OCI-LY7 (cell line): Measurements from ENCODE around the gene SAP130. TPM values are rescaled to one million over a fixed set of nuclear protein-coding genes. Genes with fewer than 3 reads are reported as not detected.

Source experiments
- BruUV-seq: library from RNA; stranded (reverse); fragments of 400-500 nt; replicated peaks from 2 replicates; lab custom pipeline; 2021; lab: Mats Ljungman, UMichigan
- CTCF ChIA-PET: fragments of 300-600 bp; sonication (Branson Sonifier 250); formaldehyde crosslinking; loops from one replicate; lab custom pipeline; 2022; ENCODE audit warnings: antibody characterized with exemption; ENCODE audit not compliant: unreplicated experiment; lab: Charles Lee
- POLR2A ChIA-PET: fragments of 300-600 bp; sonication (Branson Sonifier 250); formaldehyde crosslinking; loops from one replicate; lab custom pipeline; 2022; ENCODE audit warnings: antibody characterized with exemption; lab: Charles Lee
- DNase-seq: peaks from one replicate; pipeline ENCODE4 v3.0.0-alpha.2; 2015; ENCODE audit warnings: low spot score
- H2AFZ ChIP-seq: fragments of 200-600 bp; sonication (generic), shearing (Covaris generic); 2 replicates; pipeline ENCODE4 v1.6.1; 2014; ENCODE audit warnings: mild to moderate bottlenecking, antibody characterized with exemption, low read length, moderate library complexity
- H3K27ac ChIP-seq: fragments of 200-600 bp; sonication (generic); 2 replicates; pipeline ENCODE4 v1.5.1; 2014; ENCODE audit warnings: mixed run types, low read depth, mild to moderate bottlenecking, moderate library complexity, low read length, inconsistent platforms; ENCODE audit not compliant: poor library complexity, severe bottlenecking
- H3K36me3 ChIP-seq: fragments of 200-600 bp; sonication (generic); 2 replicates; pipeline ENCODE4 v1.6.1; 2014; ENCODE audit warnings: mild to moderate bottlenecking, antibody characterized with exemption, low read length, moderate library complexity, mixed read lengths; ENCODE audit not compliant: insufficient read depth
- H3K4me1 ChIP-seq: fragments of 200-600 bp; sonication (generic); 2 replicates; pipeline ENCODE4 v1.5.1; 2014; ENCODE audit warnings: mild to moderate bottlenecking, low read length; ENCODE audit not compliant: insufficient read depth, poor library complexity, severe bottlenecking
- H3K4me2 ChIP-seq: fragments of 200-600 bp; sonication (generic); 2 replicates; pipeline ENCODE4 v1.6.1; 2014; ENCODE audit warnings: mild to moderate bottlenecking, low read length
- H3K4me3 ChIP-seq: fragments of 200-600 bp; sonication (generic); 2 replicates; pipeline ENCODE4 v1.5.1; 2014; ENCODE audit warnings: mild to moderate bottlenecking, low read depth, low read length; ENCODE audit not compliant: poor library complexity, severe bottlenecking
- H3K79me2 ChIP-seq: fragments of 200-600 bp; sonication (generic); 2 replicates; pipeline ENCODE4 v1.6.1; 2016; ENCODE audit warnings: low read depth, mild to moderate bottlenecking, low read length, moderate library complexity, mixed read lengths; ENCODE audit not compliant: insufficient read depth
- H3K9me2 ChIP-seq: fragments of 200-600 bp; sonication (generic); 2 replicates; pipeline ENCODE4 v1.6.1; 2016; ENCODE audit warnings: mild to moderate bottlenecking, low read length, mixed read lengths; ENCODE audit not compliant: insufficient read depth
- H3K9me3 ChIP-seq: fragments of 200-600 bp; sonication (generic); 2 replicates; pipeline ENCODE4 v1.6.1; 2014; ENCODE audit warnings: mild to moderate bottlenecking, mixed run types, low read length, mixed read lengths
- H4K20me1 ChIP-seq: fragments of 200-600 bp; sonication (generic); 2 replicates; pipeline ENCODE4 v1.6.1; 2014; ENCODE audit warnings: mild to moderate bottlenecking, antibody characterized with exemption, low read length, moderate library complexity, mixed read lengths; ENCODE audit not compliant: insufficient read depth
- EZH2phosphoT487 ChIP-seq: fragments of 200-600 bp; sonication (generic); IDR thresholded peaks from 2 replicates; pipeline ENCODE4 v1.6.1; 2018; ENCODE audit warnings: low read depth, borderline replicate concordance, mild to moderate bottlenecking, mixed run types, antibody characterized with exemption, low read length, moderate library complexity, mixed read lengths
- intact Hi-C: fragments of 100-400 bp; cut with micrococcal nuclease; formaldehyde crosslinking; loops from one replicate; pipeline ENCODE4 v1.10.0; 2022; ENCODE audit not compliant: unreplicated experiment
- total RNA-seq, 2 experiments: library from RNA; depleted of rRNA in 1 of 2; stranded (reverse); fragments of >200 nt in 1 of 2; shearing (Covaris generic) in 1 of 2; gene quantifications; 2 replicates each; pipeline ENCODE4 v1.2.3, GENCODE V29; 2014 to 2022
- TF ChIP-seq, protein P1 (sequence below): fragments of 200-600 bp; sonication (generic); conservative IDR thresholded peaks from 2 replicates; pipeline ENCODE4 v1.5.1; 2014; ENCODE audit warnings: mild to moderate bottlenecking, antibody characterized with exemption, low read length, moderate library complexity, mixed read lengths

SAP130 gene
- total RNA-seq, 2 experiments from 2014 or later, result 9.6 to 31.8 TPM

DNA sequence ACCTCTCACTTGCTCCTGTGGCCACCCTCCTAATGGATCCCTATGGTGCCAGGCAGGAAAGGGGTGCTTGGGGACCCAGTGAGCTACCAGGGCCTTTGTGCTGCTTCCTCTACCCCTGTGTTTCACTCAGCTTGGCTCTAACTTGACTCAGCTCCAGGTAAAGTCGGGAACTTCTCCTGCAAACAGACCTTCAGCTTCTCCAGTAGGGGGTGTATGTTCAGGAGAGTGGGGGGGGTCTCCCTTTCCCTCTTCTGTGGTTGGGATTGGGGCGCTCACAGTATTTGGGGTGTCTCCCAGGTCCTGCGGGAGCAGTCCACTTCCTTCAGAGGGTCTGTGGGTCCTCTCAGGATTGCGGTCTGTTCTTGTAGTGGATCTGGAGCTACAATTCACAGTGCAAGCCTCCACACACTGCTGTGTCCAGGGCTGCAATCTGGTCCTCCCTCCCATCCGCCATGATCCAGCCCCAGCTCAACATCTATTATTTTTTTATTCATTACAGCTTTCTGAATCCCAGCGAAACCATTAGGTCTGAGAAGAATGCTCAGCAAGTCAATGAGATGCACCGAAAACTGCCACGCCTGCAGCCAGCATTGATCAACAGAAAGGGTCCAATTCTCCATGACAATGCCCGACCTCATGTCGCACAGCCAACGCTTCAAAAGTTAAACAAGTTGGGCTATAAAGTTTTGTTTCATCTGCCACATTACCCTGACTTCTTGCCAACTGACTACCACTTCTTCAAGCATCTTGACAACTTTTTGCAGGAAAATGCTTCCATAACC, 26.4 kb upstream of the SAP130 start:
- H3K9me2 ChIP-seq, result no peaks in the 10 kb centered on the region
- no peaks in the 10 kb centered on the region for H3K36me3 ChIP-seq
- H3K27ac ChIP-seq, result no peak overlapping the region
- H2AFZ ChIP-seq, result no peak overlapping the region
- no peaks in the 10 kb centered on the region for H3K4me1 ChIP-seq
- H3K4me3 ChIP-seq, result no peak overlapping the region
- no peak for DNase-seq
- POLR2A ChIA-PET, result interaction anchor here (0.7 kb wide), 1 partner anchor 33 kb away, joined by 3 read pairs; no protein-coding TSS in a partner anchor
- no peaks in the 10 kb centered on the region for H4K20me1 ChIP-seq
- no peak overlapping the region for H3K4me2 ChIP-seq
- intact Hi-C loops, result no loop called here
- no peaks in the 10 kb centered on the region for H3K79me2 ChIP-seq
- CTCF ChIA-PET, result no interaction called here
- BruUV-seq, result no TSS peak
- H3K9me3 ChIP-seq, result peaks cover 7% of the 10 kb centered on the region; the same call in 1 of the 2 replicates
- TF ChIP-seq, protein P1, sequence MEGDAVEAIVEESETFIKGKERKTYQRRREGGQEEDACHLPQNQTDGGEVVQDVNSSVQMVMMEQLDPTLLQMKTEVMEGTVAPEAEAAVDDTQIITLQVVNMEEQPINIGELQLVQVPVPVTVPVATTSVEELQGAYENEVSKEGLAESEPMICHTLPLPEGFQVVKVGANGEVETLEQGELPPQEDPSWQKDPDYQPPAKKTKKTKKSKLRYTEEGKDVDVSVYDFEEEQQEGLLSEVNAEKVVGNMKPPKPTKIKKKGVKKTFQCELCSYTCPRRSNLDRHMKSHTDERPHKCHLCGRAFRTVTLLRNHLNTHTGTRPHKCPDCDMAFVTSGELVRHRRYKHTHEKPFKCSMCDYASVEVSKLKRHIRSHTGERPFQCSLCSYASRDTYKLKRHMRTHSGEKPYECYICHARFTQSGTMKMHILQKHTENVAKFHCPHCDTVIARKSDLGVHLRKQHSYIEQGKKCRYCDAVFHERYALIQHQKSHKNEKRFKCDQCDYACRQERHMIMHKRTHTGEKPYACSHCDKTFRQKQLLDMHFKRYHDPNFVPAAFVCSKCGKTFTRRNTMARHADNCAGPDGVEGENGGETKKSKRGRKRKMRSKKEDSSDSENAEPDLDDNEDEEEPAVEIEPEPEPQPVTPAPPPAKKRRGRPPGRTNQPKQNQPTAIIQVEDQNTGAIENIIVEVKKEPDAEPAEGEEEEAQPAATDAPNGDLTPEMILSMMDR, result no peak
- no peak for TF ChIP-seq EZH2phosphoT487

DNA sequence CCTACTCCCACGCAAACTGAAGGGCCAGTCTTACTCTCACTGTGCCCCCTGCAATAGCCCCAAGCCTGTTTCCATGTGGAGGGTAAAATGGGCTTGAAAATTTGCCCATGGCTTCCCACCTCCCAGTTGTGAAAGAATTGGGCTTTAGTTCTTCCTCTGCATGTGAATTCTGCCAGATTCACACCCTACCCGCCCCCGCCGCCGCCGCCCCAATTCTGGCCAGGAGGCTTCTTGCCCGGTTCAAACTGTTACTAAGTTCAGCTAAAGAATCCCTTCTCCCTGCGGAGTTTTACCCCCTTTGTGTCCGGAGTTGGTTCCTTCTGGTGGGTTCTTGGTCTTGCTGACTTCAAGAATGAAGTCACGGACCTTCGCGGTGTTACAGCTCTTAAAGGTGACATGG, 25.5 kb upstream of the SAP130 start:
- H2AFZ ChIP-seq, result no peak overlapping the region
- H3K4me2 ChIP-seq, result no peak overlapping the region
- no peak overlapping the region for H3K4me3 ChIP-seq
- POLR2A ChIA-PET, result no interaction called here
- no peak for DNase-seq
- H3K79me2 ChIP-seq, result no peaks in the 10 kb centered on the region
- no peaks in the 10 kb centered on the region for H4K20me1 ChIP-seq
- no TSS peak for BruUV-seq
- TF ChIP-seq EZH2phosphoT487, result no peak
- TF ChIP-seq, protein P1, result no peak
- H3K27ac ChIP-seq, result no peak overlapping the region
- H3K9me3 ChIP-seq, result peaks cover 7% of the 10 kb centered on the region; the same call in 1 of the 2 replicates
- H3K9me2 ChIP-seq, result no peaks in the 10 kb centered on the region
- H3K36me3 ChIP-seq, result no peaks in the 10 kb centered on the region
- H3K4me1 ChIP-seq, result no peaks in the 10 kb centered on the region
- intact Hi-C loops, result no loop called here
- CTCF ChIA-PET, result no interaction called here

DNA sequence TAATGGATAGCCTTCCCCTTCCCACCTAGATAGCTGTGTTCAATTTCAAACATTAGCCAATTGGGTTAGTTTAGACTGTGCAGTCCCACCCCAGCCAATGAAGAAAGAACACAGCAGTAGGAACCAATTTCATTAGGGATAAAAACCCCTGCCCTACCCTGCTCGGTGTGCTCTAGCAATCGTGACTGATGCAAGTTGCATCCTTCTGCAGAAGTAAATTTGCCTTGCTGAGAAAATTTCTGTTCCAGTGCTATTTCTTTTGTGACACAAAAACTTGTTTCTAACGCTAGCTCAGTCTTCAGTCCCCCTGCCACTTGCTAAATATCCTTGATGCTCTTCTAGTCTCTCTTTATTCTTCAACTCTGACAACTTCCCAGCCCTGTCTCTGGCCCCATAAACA, 15.2 kb upstream of the SAP130 start:
- TF ChIP-seq EZH2phosphoT487, result no peak
- TF ChIP-seq, protein P1, result no peak
- DNase-seq, result no peak
- H3K9me2 ChIP-seq, result no peaks in the 10 kb centered on the region
- no TSS peak for BruUV-seq
- CTCF ChIA-PET, result no interaction called here
- intact Hi-C loops, result no loop called here
- no peak overlapping the region for H3K4me3 ChIP-seq
- H3K36me3 ChIP-seq, result no peaks in the 10 kb centered on the region
- H3K4me1 ChIP-seq, result no peaks in the 10 kb centered on the region
- H3K27ac ChIP-seq, result no peak overlapping the region
- no peaks in the 10 kb centered on the region for H4K20me1 ChIP-seq
- H3K9me3 ChIP-seq, result no peaks in the 10 kb centered on the region; the same call in 1 of the 2 replicates
- H3K4me2 ChIP-seq, result no peak overlapping the region
- no peak overlapping the region for H2AFZ ChIP-seq
- no peaks in the 10 kb centered on the region for H3K79me2 ChIP-seq
- POLR2A ChIA-PET, result interaction anchor here (0.6 kb wide), 1 partner anchor 34 kb away, joined by 4 read pairs; no protein-coding TSS in a partner anchor
